DOHH2 (cell line): ENCODE measurements around the gene STARD6.
A peak's percentile ranks its signal among the peaks of the same experiment; 100 is the strongest.

Experiments
- EZH2phosphoT487 ChIP-seq: fragments of 200-600 bp; sonication (generic); IDR thresholded peaks from 2 replicates; pipeline ENCODE4 v1.6.1; 2017; ENCODE audit warnings: borderline replicate concordance, mild to moderate bottlenecking, antibody characterized with exemption, low read length, moderate library complexity, mixed read lengths
- TF ChIP-seq, protein P1 (sequence below): fragments of 200-600 bp; sonication (generic); IDR thresholded peaks from one replicate; pipeline ENCODE4 v1.5.1; 2014; ENCODE audit warnings: antibody characterized with exemption, mild to moderate bottlenecking, low read depth, low read length; ENCODE audit not compliant: poor library complexity, severe bottlenecking

- TF ChIP-seq, protein P1, sequence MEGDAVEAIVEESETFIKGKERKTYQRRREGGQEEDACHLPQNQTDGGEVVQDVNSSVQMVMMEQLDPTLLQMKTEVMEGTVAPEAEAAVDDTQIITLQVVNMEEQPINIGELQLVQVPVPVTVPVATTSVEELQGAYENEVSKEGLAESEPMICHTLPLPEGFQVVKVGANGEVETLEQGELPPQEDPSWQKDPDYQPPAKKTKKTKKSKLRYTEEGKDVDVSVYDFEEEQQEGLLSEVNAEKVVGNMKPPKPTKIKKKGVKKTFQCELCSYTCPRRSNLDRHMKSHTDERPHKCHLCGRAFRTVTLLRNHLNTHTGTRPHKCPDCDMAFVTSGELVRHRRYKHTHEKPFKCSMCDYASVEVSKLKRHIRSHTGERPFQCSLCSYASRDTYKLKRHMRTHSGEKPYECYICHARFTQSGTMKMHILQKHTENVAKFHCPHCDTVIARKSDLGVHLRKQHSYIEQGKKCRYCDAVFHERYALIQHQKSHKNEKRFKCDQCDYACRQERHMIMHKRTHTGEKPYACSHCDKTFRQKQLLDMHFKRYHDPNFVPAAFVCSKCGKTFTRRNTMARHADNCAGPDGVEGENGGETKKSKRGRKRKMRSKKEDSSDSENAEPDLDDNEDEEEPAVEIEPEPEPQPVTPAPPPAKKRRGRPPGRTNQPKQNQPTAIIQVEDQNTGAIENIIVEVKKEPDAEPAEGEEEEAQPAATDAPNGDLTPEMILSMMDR = peak; percentile 80
- TF ChIP-seq EZH2phosphoT487 = no peak
Observed at GRCh38 chr18:54357660-54358494, at the start of gene STARD6, which contains the start of gene C18orf54.
